Measurements from ENCODE around the gene TRIM44.

TRIM44 gene

DNA sequence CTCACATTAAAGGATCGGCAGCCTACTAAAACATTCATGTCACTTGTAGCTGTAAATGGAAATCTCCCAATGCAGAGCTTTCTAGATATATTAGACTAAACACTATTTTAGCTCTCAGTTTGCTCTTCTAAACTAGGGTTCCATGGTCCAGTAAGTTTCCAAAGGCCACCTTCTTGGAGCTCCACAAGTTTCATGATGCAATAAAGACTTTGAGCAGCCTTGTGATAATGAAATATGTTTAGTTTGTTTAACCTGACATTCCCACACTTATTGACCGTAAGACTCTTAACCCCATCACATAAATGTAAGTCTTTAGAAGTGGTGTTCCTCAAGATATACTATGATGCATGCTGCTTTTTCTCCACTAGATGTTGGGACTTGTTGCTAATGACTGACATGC, 87.7 kb downstream of the TRIM44 start:
- no peaks in the 10 kb centered on the region for H3K9me2 ChIP-seq (ENCODE audit: low read depth, low read length)
- no peaks in the 10 kb centered on the region for H3K36me3 ChIP-seq (ENCODE audit: insufficient read depth, low read length)
- no peaks in the 10 kb centered on the region for H3K4me1 ChIP-seq (ENCODE audit: insufficient read depth, low read length, severe bottlenecking)
- TF ChIP-seq EZH2 (IDR thresholded peaks at IDR 0.05; ENCODE audit: borderline replicate concordance, low read length) = no peak
- TF ChIP-seq, protein P1, sequence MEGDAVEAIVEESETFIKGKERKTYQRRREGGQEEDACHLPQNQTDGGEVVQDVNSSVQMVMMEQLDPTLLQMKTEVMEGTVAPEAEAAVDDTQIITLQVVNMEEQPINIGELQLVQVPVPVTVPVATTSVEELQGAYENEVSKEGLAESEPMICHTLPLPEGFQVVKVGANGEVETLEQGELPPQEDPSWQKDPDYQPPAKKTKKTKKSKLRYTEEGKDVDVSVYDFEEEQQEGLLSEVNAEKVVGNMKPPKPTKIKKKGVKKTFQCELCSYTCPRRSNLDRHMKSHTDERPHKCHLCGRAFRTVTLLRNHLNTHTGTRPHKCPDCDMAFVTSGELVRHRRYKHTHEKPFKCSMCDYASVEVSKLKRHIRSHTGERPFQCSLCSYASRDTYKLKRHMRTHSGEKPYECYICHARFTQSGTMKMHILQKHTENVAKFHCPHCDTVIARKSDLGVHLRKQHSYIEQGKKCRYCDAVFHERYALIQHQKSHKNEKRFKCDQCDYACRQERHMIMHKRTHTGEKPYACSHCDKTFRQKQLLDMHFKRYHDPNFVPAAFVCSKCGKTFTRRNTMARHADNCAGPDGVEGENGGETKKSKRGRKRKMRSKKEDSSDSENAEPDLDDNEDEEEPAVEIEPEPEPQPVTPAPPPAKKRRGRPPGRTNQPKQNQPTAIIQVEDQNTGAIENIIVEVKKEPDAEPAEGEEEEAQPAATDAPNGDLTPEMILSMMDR (IDR thresholded peaks at IDR 0.05; ENCODE audit: low read length) = no peak
- H3K9ac ChIP-seq (ENCODE audit: low read length) = no peak overlapping the region
- H3K27ac ChIP-seq (ENCODE audit: low read depth, low read length, poor library complexity, severe bottlenecking) = no peak overlapping the region
- H2AFZ ChIP-seq (ENCODE audit: low read length) = no peak overlapping the region
- no peak overlapping the region for H3K4me2 ChIP-seq (ENCODE audit: low read length)
- no peaks in the 10 kb centered on the region for H3K79me2 ChIP-seq (ENCODE audit: insufficient read depth, low read length)
- no peaks in the 10 kb centered on the region for H3K27me3 ChIP-seq (ENCODE audit: insufficient read depth, low read length)
- no peaks in the 10 kb centered on the region for H3F3A ChIP-seq (ENCODE audit: insufficient read depth, low read length)
- H3K4me3 ChIP-seq (ENCODE audit: low read depth, low read length, poor library complexity, severe bottlenecking) = no peak overlapping the region
- H3K9me3 ChIP-seq (ENCODE audit: low read length) = no peaks in the 10 kb centered on the region
- no peaks in the 10 kb centered on the region for H4K20me1 ChIP-seq (ENCODE audit: insufficient read depth, low read length)

DNA sequence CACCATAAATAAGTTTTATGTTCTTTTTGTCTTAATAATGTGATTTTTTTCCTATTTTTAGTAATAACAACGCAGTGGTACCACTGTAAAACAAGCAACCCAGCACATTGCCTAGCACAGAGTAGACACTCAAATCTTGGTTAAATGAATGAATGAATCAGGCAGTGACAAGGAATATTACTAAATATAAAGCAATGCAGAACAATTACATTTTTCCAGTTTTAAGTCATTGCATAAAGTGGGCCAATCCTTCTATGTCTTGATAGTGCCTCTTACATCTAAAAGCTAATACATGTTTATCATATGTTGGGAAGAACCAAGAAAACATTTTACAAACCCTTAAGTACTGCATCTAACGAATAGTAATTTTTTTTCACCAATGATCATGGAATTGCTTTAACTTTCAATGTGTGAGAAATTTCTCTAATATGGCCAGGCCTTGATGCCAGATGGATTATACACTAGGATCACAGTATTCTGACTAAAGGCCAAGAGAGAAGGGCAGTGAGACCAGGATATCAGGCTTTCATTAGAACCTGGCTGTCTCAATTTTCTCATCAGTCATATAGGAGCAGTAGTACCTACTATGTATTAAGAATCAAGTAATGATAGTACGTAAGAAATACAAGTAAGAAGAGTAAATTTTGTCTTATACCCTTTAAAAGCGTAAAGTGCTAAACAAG, 88.5 kb downstream of the TRIM44 start:
- Histone ChIP-seq H3K79me2 (ENCODE audit: insufficient read depth, low read length) (no peaks in the 10 kb centered on the region), H3K9ac (ENCODE audit: low read length) (no peak overlapping the region), H4K20me1 (ENCODE audit: insufficient read depth, low read length) (no peaks in the 10 kb centered on the region), H3K4me2 (ENCODE audit: low read length) (no peak overlapping the region), H3K27ac (ENCODE audit: low read depth, low read length, poor library complexity, severe bottlenecking) (no peak overlapping the region), H3K4me3 (ENCODE audit: low read depth, low read length, poor library complexity, severe bottlenecking) (no peak overlapping the region), H3K36me3 (ENCODE audit: insufficient read depth, low read length) (no peaks in the 10 kb centered on the region), H3K4me1 (ENCODE audit: insufficient read depth, low read length, severe bottlenecking) (no peaks in the 10 kb centered on the region), H3F3A (ENCODE audit: insufficient read depth, low read length) (no peaks in the 10 kb centered on the region), H3K9me3 (ENCODE audit: low read length) (no peaks in the 10 kb centered on the region), H2AFZ (ENCODE audit: low read length) (no peak overlapping the region), H3K27me3 (ENCODE audit: insufficient read depth, low read length) (no peaks in the 10 kb centered on the region), H3K9me2 (ENCODE audit: low read depth, low read length) (no peaks in the 10 kb centered on the region)
- TF ChIP-seq EZH2 (IDR thresholded peaks at IDR 0.05; ENCODE audit: borderline replicate concordance, low read length) = no peak
- TF ChIP-seq, protein P1 (IDR thresholded peaks at IDR 0.05; ENCODE audit: low read length) = no peak

DNA sequence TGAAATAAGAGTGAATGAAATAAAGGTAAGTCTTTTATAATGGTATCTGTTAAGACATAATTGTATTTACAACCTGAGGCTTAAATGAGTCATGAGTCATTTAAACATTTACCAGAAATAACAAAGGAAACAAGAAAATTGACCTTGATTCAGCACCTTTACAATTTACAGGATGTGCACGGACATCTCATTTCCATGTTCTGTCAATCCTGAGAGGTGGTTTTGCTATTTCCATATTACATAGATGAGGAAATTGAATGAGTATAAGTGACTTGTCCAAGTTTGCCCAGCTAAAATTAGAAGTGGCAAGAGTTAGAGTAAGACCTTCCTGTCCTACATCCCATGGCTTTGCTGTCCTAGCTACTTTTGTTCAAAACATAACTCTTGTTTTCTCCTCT, 89.1 kb downstream of the TRIM44 start:
- H3K36me3 ChIP-seq (ENCODE audit: insufficient read depth, low read length) = no peaks in the 10 kb centered on the region
- TF ChIP-seq, protein P1 (IDR thresholded peaks at IDR 0.05; ENCODE audit: low read length) = no peak
- TF ChIP-seq EZH2 (IDR thresholded peaks at IDR 0.05; ENCODE audit: borderline replicate concordance, low read length) = no peak
- H3F3A ChIP-seq (ENCODE audit: insufficient read depth, low read length) = no peaks in the 10 kb centered on the region
- no peak overlapping the region for H3K4me3 ChIP-seq (ENCODE audit: low read depth, low read length, poor library complexity, severe bottlenecking)
- H3K79me2 ChIP-seq (ENCODE audit: insufficient read depth, low read length) = no peaks in the 10 kb centered on the region
- H2AFZ ChIP-seq (ENCODE audit: low read length) = no peak overlapping the region
- H4K20me1 ChIP-seq (ENCODE audit: insufficient read depth, low read length) = no peaks in the 10 kb centered on the region
- H3K9me3 ChIP-seq (ENCODE audit: low read length) = no peaks in the 10 kb centered on the region
- H3K4me2 ChIP-seq (ENCODE audit: low read length) = no peak overlapping the region
- no peak overlapping the region for H3K9ac ChIP-seq (ENCODE audit: low read length)
- no peaks in the 10 kb centered on the region for H3K27me3 ChIP-seq (ENCODE audit: insufficient read depth, low read length)
- H3K9me2 ChIP-seq (ENCODE audit: low read depth, low read length) = no peaks in the 10 kb centered on the region
- H3K4me1 ChIP-seq (ENCODE audit: insufficient read depth, low read length, severe bottlenecking) = no peaks in the 10 kb centered on the region
- H3K27ac ChIP-seq (ENCODE audit: low read depth, low read length, poor library complexity, severe bottlenecking) = no peak overlapping the region

All from OCI-LY1 (cell line).